Upper lobe of right lung (tissue), 1 donor: ENCODE measurements around the gene TP53BP2. TPM values are rescaled to one million over a fixed set of nuclear protein-coding genes. Genes with fewer than 3 reads are reported as not detected.

ENCODE experiments used
- ATAC-seq: fragments of 200-7000 bp; cut with Tn5 transposase; one replicate; pipeline ENCODE4 v1.9.1; 2020; ENCODE audit warnings: mild to moderate bottlenecking, moderate library complexity
- DNase-seq: peaks from one replicate; pipeline ENCODE4 v3.0.0-alpha.2; 2020
- H3K27ac ChIP-seq: fragments of 200-600 bp; one replicate; pipeline ENCODE4 v1.8.0; 2022
- H3K27me3 ChIP-seq: fragments of 200-600 bp; one replicate; pipeline ENCODE4 v1.8.0; 2022; ENCODE audit warnings: mild to moderate bottlenecking
- H3K36me3 ChIP-seq: fragments of 200-600 bp; one replicate; pipeline ENCODE4 v1.8.0; 2022
- H3K4me1 ChIP-seq: fragments of 200-600 bp; one replicate; pipeline ENCODE4 v1.8.0; 2022
- H3K4me3 ChIP-seq: fragments of 200-600 bp; one replicate; pipeline ENCODE4 v1.8.0; 2022; ENCODE audit warnings: mild to moderate bottlenecking
- H3K9me3 ChIP-seq: fragments of 200-600 bp; one replicate; pipeline ENCODE4 v1.8.0; 2022
- intact Hi-C: fragments of 100-400 bp; cut with DNase I; formaldehyde crosslinking; loops from one replicate; pipeline ENCODE4 v1.11.0; 2022
- total RNA-seq: library from RNA; stranded (reverse); fragmentation: NEBNext Ultra II Directional; extraction: Animal tissue kit (Norgen Biotek cat#: 25700); gene quantifications from one replicate; pipeline ENCODE4 v1.2.1, GENCODE V29; 2021
- TF ChIP-seq, protein P1 (sequence below): fragments of 200-600 bp; IDR thresholded peaks from one replicate; pipeline ENCODE4 v1.8.0; 2022; ENCODE audit warnings: antibody characterized with exemption
- donor health status: DM: no; HTN: yes; CAD: no; lungs with severe emphysema.

Gene TP53BP2
- total RNA-seq, 1 donor from 2014 or later = 64.4 TPM

DNA sequence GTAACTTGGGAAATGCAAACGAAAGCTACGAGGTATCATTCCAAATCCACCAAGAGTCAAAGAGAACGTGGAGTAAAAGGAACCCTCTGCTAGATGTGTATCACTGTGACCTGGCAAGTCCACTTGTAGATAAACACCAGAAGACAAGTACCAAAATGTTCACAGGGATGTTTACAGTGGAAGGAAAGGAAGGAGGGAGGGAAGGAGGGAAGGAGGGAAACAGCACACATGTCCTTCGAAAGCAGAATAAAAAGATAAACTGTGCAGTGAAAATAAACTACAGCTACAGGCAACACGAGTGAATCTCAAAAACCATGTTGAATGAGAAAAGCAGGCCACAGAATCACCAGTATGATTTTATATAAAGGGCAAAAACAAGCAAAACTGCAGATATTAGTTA lies 59.9 kb downstream of the TP53BP2 start:
- peaks cover 4% of the 10 kb centered on the region for H3K4me1 ChIP-seq
- DNase-seq (no peak), ATAC-seq (no peak)
- H3K9me3 ChIP-seq = no peaks in the 10 kb centered on the region
- no peaks in the 10 kb centered on the region for H3K27me3 ChIP-seq
- no peak overlapping the region for H3K27ac ChIP-seq
- no peak overlapping the region for H3K4me3 ChIP-seq
- intact Hi-C loops = no loop called here
- TF ChIP-seq, protein P1, sequence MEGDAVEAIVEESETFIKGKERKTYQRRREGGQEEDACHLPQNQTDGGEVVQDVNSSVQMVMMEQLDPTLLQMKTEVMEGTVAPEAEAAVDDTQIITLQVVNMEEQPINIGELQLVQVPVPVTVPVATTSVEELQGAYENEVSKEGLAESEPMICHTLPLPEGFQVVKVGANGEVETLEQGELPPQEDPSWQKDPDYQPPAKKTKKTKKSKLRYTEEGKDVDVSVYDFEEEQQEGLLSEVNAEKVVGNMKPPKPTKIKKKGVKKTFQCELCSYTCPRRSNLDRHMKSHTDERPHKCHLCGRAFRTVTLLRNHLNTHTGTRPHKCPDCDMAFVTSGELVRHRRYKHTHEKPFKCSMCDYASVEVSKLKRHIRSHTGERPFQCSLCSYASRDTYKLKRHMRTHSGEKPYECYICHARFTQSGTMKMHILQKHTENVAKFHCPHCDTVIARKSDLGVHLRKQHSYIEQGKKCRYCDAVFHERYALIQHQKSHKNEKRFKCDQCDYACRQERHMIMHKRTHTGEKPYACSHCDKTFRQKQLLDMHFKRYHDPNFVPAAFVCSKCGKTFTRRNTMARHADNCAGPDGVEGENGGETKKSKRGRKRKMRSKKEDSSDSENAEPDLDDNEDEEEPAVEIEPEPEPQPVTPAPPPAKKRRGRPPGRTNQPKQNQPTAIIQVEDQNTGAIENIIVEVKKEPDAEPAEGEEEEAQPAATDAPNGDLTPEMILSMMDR = no peak
- peaks cover 60% of the 10 kb centered on the region for H3K36me3 ChIP-seq

DNA sequence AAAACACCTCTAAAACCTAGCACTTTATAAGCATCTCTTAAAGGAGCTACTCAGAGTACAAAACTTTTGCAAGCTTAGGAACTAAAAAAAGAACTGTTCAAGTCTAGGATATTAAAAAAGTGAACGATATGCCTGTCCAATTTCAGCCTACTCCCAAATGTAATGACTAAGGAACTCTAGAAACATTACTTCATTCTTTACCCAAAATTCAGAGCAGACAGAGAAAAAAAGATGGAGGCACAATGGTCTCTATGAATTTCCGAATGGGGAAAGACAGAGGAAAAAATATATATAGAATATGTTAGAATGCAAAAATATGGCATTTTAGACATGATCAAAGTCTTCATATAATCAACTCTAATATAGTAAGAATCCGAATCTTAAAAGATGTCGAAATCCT lies 61.2 kb downstream of the TP53BP2 start:
- Histone ChIP-seq H3K9me3 (no peaks in the 10 kb centered on the region), H3K36me3 (peaks cover 71% of the 10 kb centered on the region), H3K4me1 (peaks cover 4% of the 10 kb centered on the region), H3K27ac (no peak overlapping the region), H3K27me3 (no peaks in the 10 kb centered on the region), H3K4me3 (no peak overlapping the region)
- ATAC-seq = no peak
- DNase-seq = no peak
- TF ChIP-seq, protein P1 = no peak
- intact Hi-C loops = no loop called here

- intact Hi-C loops = no loop called here
- peaks cover 72% of the 10 kb centered on the region for H3K36me3 ChIP-seq
- TF ChIP-seq, protein P1 = no peak
- peaks cover 4% of the 10 kb centered on the region for H3K4me1 ChIP-seq
- ATAC-seq = no peak
- H3K4me3 ChIP-seq = no peak overlapping the region
- no peak for DNase-seq
- no peaks in the 10 kb centered on the region for H3K27me3 ChIP-seq
- no peak overlapping the region for H3K27ac ChIP-seq
- H3K9me3 ChIP-seq = no peaks in the 10 kb centered on the region
These were observed 62.1 kb downstream of the TP53BP2 start for GRCh38 chr1:223783676-223784075.

- peaks cover 70% of the 10 kb centered on the region for H3K36me3 ChIP-seq
- ATAC-seq = no peak
These were observed 64.8 kb downstream of the TP53BP2 start for GRCh38 chr1:223780949-223781348.

GRCh38 chr1:223780318-223780717 lies 65.4 kb downstream of the TP53BP2 start:
- no peak for DNase-seq

More at GRCh38 chr1:223780949-223781348, 64.8 kb downstream of the TP53BP2 start:
- intact Hi-C loops = no loop called here
- DNase-seq = no peak
- Histone ChIP-seq H3K27ac (no peak overlapping the region), H3K4me1 (peaks cover 3% of the 10 kb centered on the region), H3K27me3 (no peaks in the 10 kb centered on the region), H3K9me3 (no peaks in the 10 kb centered on the region), H3K4me3 (no peak overlapping the region)
- TF ChIP-seq, protein P1 = no peak

More at GRCh38 chr1:223780318-223780717, 65.4 kb downstream of the TP53BP2 start:
- no peak overlapping the region for H3K27ac ChIP-seq
- H3K4me3 ChIP-seq = no peak overlapping the region
- no peaks in the 10 kb centered on the region for H3K9me3 ChIP-seq
- TF ChIP-seq, protein P1 = no peak
- H3K27me3 ChIP-seq = no peaks in the 10 kb centered on the region
- ATAC-seq = no peak
- no peaks in the 10 kb centered on the region for H3K4me1 ChIP-seq
- intact Hi-C loops = no loop called here
- H3K36me3 ChIP-seq = peaks cover 75% of the 10 kb centered on the region
